Measurements from ENCODE around the gene SFMBT2.

DNA sequence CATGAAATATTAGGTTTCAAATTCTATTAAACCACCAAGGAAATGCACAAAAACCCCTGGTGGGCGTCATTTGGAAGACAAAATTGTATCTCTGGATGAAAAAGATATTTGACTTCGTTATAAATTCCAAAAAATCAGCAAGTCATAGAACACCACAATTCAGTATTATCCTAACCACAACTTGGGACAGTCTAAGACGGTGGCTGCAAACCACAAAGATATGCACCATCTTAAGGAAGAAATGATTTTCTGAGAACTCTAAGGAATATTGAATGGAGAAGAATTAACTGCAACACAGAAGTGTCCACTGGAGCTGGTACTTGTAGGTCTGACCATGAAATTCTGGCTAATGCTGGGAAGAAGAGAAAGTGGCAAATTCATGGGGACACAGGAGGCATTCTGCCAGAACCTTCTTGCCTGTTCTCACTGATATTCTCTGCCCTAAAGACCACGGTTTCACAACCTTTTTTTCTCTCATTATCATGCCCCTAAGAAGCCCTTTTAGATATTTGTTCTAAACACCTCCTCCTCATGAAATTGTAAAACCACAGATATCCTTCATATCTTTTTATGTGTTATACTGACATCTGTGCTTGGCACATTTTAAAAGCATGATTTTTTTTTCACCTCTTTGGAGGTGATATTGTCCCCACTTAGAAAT lies 92.9 kb downstream of the SFMBT2 start:
- TF ChIP-seq, protein P1, sequence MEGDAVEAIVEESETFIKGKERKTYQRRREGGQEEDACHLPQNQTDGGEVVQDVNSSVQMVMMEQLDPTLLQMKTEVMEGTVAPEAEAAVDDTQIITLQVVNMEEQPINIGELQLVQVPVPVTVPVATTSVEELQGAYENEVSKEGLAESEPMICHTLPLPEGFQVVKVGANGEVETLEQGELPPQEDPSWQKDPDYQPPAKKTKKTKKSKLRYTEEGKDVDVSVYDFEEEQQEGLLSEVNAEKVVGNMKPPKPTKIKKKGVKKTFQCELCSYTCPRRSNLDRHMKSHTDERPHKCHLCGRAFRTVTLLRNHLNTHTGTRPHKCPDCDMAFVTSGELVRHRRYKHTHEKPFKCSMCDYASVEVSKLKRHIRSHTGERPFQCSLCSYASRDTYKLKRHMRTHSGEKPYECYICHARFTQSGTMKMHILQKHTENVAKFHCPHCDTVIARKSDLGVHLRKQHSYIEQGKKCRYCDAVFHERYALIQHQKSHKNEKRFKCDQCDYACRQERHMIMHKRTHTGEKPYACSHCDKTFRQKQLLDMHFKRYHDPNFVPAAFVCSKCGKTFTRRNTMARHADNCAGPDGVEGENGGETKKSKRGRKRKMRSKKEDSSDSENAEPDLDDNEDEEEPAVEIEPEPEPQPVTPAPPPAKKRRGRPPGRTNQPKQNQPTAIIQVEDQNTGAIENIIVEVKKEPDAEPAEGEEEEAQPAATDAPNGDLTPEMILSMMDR (IDR thresholded peaks at IDR 0.05 in 8 of 11, conservative IDR thresholded peaks at IDR 0.05 in 3 of 11) = no peak
- no peak for TF ChIP-seq POLR2A (IDR thresholded peaks at IDR 0.05)
- no peak for TF ChIP-seq POLR2AphosphoS5 (IDR thresholded peaks at IDR 0.05)

All from spleen (tissue), 7 donors.